Esophagus muscularis mucosa (tissue), 4 donors: ENCODE results near the gene ZNF296.

ENCODE experiments used
- CTCF ChIP-seq, 3 experiments: fragments of 200-600 bp in 2 of 3; fragments of 450-650 bp in 1 of 3; sonication (generic) in 2 of 3; IDR thresholded peaks; one replicate each; pipeline ENCODE4 v1.5.1; 2017 to 2019; ENCODE audit warnings: antibody characterized with exemption in 3 of 3, mild to moderate bottlenecking in 2 of 3, moderate library complexity in 1 of 3
- EP300 ChIP-seq: sonication (generic); formaldehyde crosslinking; IDR thresholded peaks from one replicate; pipeline ENCODE4 v1.6.1; 2017; ENCODE audit warnings: antibody characterized with exemption
- POLR2A ChIP-seq: fragments of 450-650 bp; IDR thresholded peaks from one replicate; pipeline ENCODE4 v1.6.1; 2017; ENCODE audit warnings: antibody characterized with exemption, moderate library complexity, mild to moderate bottlenecking, low read depth

- TF ChIP-seq POLR2A (no peak), CTCF (IDR thresholded peaks at IDR 0.05) (no peak), EP300 (no peak)
These were observed 29.9 kb downstream of the ZNF296 start for GRCh38 chr19:45046355-45046754.
